Measurements from ENCODE around the gene LIMS1.
A peak's percentile ranks its signal among the peaks of the same experiment; 100 is the strongest.

The LIMS1 gene

GRCh38 chr2:108573061-108573460 lies 38.8 kb downstream of the LIMS1 start:
- peak overlapping the region; percentile 79 for H3K9ac ChIP-seq (ENCODE audit: low read length)
- H3K27me3 ChIP-seq (replicated peaks; ENCODE audit: control insufficient read depth, insufficient read depth, low read length), result no peaks in the 10 kb centered on the region
- DNase-seq (ENCODE audit: low read depth), result peak; percentile 88
- peak overlapping the region; percentile 71 for H3K4me3 ChIP-seq (ENCODE audit: low read length)
- H3K36me3 ChIP-seq (ENCODE audit: control insufficient read depth, insufficient read depth, low read length, severe bottlenecking), result no peaks in the 10 kb centered on the region
- H3K4me1 ChIP-seq (ENCODE audit: control insufficient read depth, insufficient read depth, low read length), result peaks cover 65% of the 10 kb centered on the region
- no peaks in the 10 kb centered on the region for H3K9me3 ChIP-seq (ENCODE audit: control insufficient read depth, low read length)

GRCh38 chr2:108574332-108574731 lies 40.1 kb downstream of the LIMS1 start:
- Histone ChIP-seq H3K9me3 (ENCODE audit: control insufficient read depth, low read length) (no peaks in the 10 kb centered on the region), H3K9ac (ENCODE audit: low read length) (peak overlapping the region; percentile 70), H3K4me3 (ENCODE audit: low read length) (no peak overlapping the region), H3K4me1 (ENCODE audit: control insufficient read depth, insufficient read depth, low read length) (peaks cover 68% of the 10 kb centered on the region), H3K36me3 (ENCODE audit: control insufficient read depth, insufficient read depth, low read length, severe bottlenecking) (no peaks in the 10 kb centered on the region), H3K27me3 (replicated peaks; ENCODE audit: control insufficient read depth, insufficient read depth, low read length) (no peaks in the 10 kb centered on the region)
- no peak for DNase-seq (ENCODE audit: low read depth)

GRCh38 chr2:108575132-108575966 lies 41.1 kb downstream of the LIMS1 start:
- Histone ChIP-seq H3K4me1 (ENCODE audit: control insufficient read depth, insufficient read depth, low read length) (peaks cover 76% of the 10 kb centered on the region), H3K4me3 (ENCODE audit: low read length) (peak overlapping the region; percentile 45), H3K9ac (ENCODE audit: low read length) (peak overlapping the region; percentile 48), H3K36me3 (ENCODE audit: control insufficient read depth, insufficient read depth, low read length, severe bottlenecking) (no peaks in the 10 kb centered on the region), H3K9me3 (ENCODE audit: control insufficient read depth, low read length) (no peaks in the 10 kb centered on the region), H3K27me3 (replicated peaks; ENCODE audit: control insufficient read depth, insufficient read depth, low read length) (no peaks in the 10 kb centered on the region)
- DNase-seq (ENCODE audit: low read depth), result peak; percentile 84

GRCh38 chr2:108577099-108577498 lies 42.8 kb downstream of the LIMS1 start:
- Histone ChIP-seq H3K27me3 (replicated peaks; ENCODE audit: control insufficient read depth, insufficient read depth, low read length) (no peaks in the 10 kb centered on the region), H3K36me3 (ENCODE audit: control insufficient read depth, insufficient read depth, low read length, severe bottlenecking) (no peaks in the 10 kb centered on the region), H3K4me3 (ENCODE audit: low read length) (no peak overlapping the region), H3K9ac (ENCODE audit: low read length) (no peak overlapping the region), H3K9me3 (ENCODE audit: control insufficient read depth, low read length) (no peaks in the 10 kb centered on the region), H3K4me1 (ENCODE audit: control insufficient read depth, insufficient read depth, low read length) (peaks cover 65% of the 10 kb centered on the region)
- no peak for DNase-seq (ENCODE audit: low read depth)

- H3K27me3 ChIP-seq (replicated peaks; ENCODE audit: control insufficient read depth, insufficient read depth, low read length), result no peaks in the 10 kb centered on the region
- no peaks in the 10 kb centered on the region for H3K36me3 ChIP-seq (ENCODE audit: control insufficient read depth, insufficient read depth, low read length, severe bottlenecking)
- no peak for DNase-seq (ENCODE audit: low read depth)
- no peak overlapping the region for H3K4me3 ChIP-seq (ENCODE audit: low read length)
- peaks cover 50% of the 10 kb centered on the region for H3K4me1 ChIP-seq (ENCODE audit: control insufficient read depth, insufficient read depth, low read length)
- no peaks in the 10 kb centered on the region for H3K9me3 ChIP-seq (ENCODE audit: control insufficient read depth, low read length)
- H3K9ac ChIP-seq (ENCODE audit: low read length), result no peak overlapping the region
Observed at GRCh38 chr2:108579623-108580022, 45.4 kb downstream of the LIMS1 start.

GRCh38 chr2:108580050-108580449 lies 45.8 kb downstream of the LIMS1 start:
- no peaks in the 10 kb centered on the region for H3K36me3 ChIP-seq (ENCODE audit: control insufficient read depth, insufficient read depth, low read length, severe bottlenecking)
- H3K4me1 ChIP-seq (ENCODE audit: control insufficient read depth, insufficient read depth, low read length), result peaks cover 46% of the 10 kb centered on the region
- no peak overlapping the region for H3K4me3 ChIP-seq (ENCODE audit: low read length)
- DNase-seq (ENCODE audit: low read depth), result no peak
- no peaks in the 10 kb centered on the region for H3K27me3 ChIP-seq (replicated peaks; ENCODE audit: control insufficient read depth, insufficient read depth, low read length)
- no peaks in the 10 kb centered on the region for H3K9me3 ChIP-seq (ENCODE audit: control insufficient read depth, low read length)
- no peak overlapping the region for H3K9ac ChIP-seq (ENCODE audit: low read length)

GRCh38 chr2:108583903-108584520 lies 49.7 kb downstream of the LIMS1 start:
- H3K9me3 ChIP-seq (ENCODE audit: control insufficient read depth, low read length), result no peaks in the 10 kb centered on the region
- no peak overlapping the region for H3K4me3 ChIP-seq (ENCODE audit: low read length)
- H3K4me1 ChIP-seq (ENCODE audit: control insufficient read depth, insufficient read depth, low read length), result peaks cover 58% of the 10 kb centered on the region
- peak; percentile 92 for DNase-seq (ENCODE audit: low read depth)
- no peaks in the 10 kb centered on the region for H3K27me3 ChIP-seq (replicated peaks; ENCODE audit: control insufficient read depth, insufficient read depth, low read length)
- H3K9ac ChIP-seq (ENCODE audit: low read length), result peak overlapping the region; percentile 49
- H3K36me3 ChIP-seq (ENCODE audit: control insufficient read depth, insufficient read depth, low read length, severe bottlenecking), result no peaks in the 10 kb centered on the region

- Histone ChIP-seq H3K9me3 (ENCODE audit: control insufficient read depth, low read length) (no peaks in the 10 kb centered on the region), H3K36me3 (ENCODE audit: control insufficient read depth, insufficient read depth, low read length, severe bottlenecking) (no peaks in the 10 kb centered on the region), H3K27me3 (replicated peaks; ENCODE audit: control insufficient read depth, insufficient read depth, low read length) (no peaks in the 10 kb centered on the region), H3K4me1 (ENCODE audit: control insufficient read depth, insufficient read depth, low read length) (peaks cover 56% of the 10 kb centered on the region), H3K9ac (ENCODE audit: low read length) (no peak overlapping the region), H3K4me3 (ENCODE audit: low read length) (no peak overlapping the region)
- DNase-seq (ENCODE audit: low read depth), result no peak
Observed at GRCh38 chr2:108585436-108585835, 51.2 kb downstream of the LIMS1 start.

GRCh38 chr2:108586116-108586515 lies 51.8 kb downstream of the LIMS1 start:
- H3K4me1 ChIP-seq (ENCODE audit: control insufficient read depth, insufficient read depth, low read length), result peaks cover 56% of the 10 kb centered on the region
- H3K27me3 ChIP-seq (replicated peaks; ENCODE audit: control insufficient read depth, insufficient read depth, low read length), result no peaks in the 10 kb centered on the region
- no peaks in the 10 kb centered on the region for H3K9me3 ChIP-seq (ENCODE audit: control insufficient read depth, low read length)
- no peak overlapping the region for H3K4me3 ChIP-seq (ENCODE audit: low read length)
- DNase-seq (ENCODE audit: low read depth), result no peak
- H3K9ac ChIP-seq (ENCODE audit: low read length), result no peak overlapping the region
- H3K36me3 ChIP-seq (ENCODE audit: control insufficient read depth, insufficient read depth, low read length, severe bottlenecking), result no peaks in the 10 kb centered on the region

GRCh38 chr2:108586631-108587030 lies 52.4 kb downstream of the LIMS1 start:
- no peaks in the 10 kb centered on the region for H3K9me3 ChIP-seq (ENCODE audit: control insufficient read depth, low read length)
- H3K27me3 ChIP-seq (replicated peaks; ENCODE audit: control insufficient read depth, insufficient read depth, low read length), result no peaks in the 10 kb centered on the region
- H3K4me3 ChIP-seq (ENCODE audit: low read length), result no peak overlapping the region
- no peaks in the 10 kb centered on the region for H3K36me3 ChIP-seq (ENCODE audit: control insufficient read depth, insufficient read depth, low read length, severe bottlenecking)
- no peak for DNase-seq (ENCODE audit: low read depth)
- H3K9ac ChIP-seq (ENCODE audit: low read length), result no peak overlapping the region
- peaks cover 58% of the 10 kb centered on the region for H3K4me1 ChIP-seq (ENCODE audit: control insufficient read depth, insufficient read depth, low read length)

GRCh38 chr2:108587621-108588020 lies 53.4 kb downstream of the LIMS1 start:
- peak overlapping the region; percentile 38 for H3K4me3 ChIP-seq (ENCODE audit: low read length)
- DNase-seq (ENCODE audit: low read depth), result peak; percentile 66
- H3K9ac ChIP-seq (ENCODE audit: low read length), result peak overlapping the region; percentile 67
- no peaks in the 10 kb centered on the region for H3K9me3 ChIP-seq (ENCODE audit: control insufficient read depth, low read length)
- H3K36me3 ChIP-seq (ENCODE audit: control insufficient read depth, insufficient read depth, low read length, severe bottlenecking), result no peaks in the 10 kb centered on the region
- H3K4me1 ChIP-seq (ENCODE audit: control insufficient read depth, insufficient read depth, low read length), result peaks cover 58% of the 10 kb centered on the region
- H3K27me3 ChIP-seq (replicated peaks; ENCODE audit: control insufficient read depth, insufficient read depth, low read length), result no peaks in the 10 kb centered on the region

Measured in adipocyte (in vitro differentiated cells).